Measurements from ENCODE around the gene KXD1.

DNA sequence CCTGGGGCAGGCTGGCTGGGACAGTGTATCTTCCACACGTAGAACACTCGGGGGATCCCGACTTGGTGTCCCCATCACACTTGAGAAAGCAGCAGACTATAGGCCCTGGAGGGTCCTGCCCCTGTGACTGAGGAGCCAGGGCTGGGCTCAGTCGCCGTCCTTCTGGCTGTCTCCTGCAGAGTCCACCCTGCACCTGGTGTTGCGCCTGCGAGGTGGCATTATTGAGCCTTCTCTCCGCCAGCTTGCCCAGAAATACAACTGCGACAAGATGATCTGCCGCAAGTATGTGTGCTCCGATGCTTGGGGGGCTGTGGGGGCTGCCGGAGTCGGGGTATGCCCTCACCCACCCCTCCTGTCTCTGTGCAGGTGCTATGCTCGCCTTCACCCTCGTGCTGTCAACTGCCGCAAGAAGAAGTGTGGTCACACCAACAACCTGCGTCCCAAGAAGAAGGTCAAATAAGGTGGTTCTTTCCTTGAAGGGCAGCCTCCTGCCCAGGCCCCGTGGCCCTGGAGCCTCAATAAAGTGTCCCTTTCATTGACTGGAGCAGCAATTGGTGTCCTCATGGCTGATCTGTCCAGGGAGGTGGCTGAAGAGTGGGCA lies 17.1 kb downstream of the KXD1 start:
- TF ChIP-seq, protein P1, sequence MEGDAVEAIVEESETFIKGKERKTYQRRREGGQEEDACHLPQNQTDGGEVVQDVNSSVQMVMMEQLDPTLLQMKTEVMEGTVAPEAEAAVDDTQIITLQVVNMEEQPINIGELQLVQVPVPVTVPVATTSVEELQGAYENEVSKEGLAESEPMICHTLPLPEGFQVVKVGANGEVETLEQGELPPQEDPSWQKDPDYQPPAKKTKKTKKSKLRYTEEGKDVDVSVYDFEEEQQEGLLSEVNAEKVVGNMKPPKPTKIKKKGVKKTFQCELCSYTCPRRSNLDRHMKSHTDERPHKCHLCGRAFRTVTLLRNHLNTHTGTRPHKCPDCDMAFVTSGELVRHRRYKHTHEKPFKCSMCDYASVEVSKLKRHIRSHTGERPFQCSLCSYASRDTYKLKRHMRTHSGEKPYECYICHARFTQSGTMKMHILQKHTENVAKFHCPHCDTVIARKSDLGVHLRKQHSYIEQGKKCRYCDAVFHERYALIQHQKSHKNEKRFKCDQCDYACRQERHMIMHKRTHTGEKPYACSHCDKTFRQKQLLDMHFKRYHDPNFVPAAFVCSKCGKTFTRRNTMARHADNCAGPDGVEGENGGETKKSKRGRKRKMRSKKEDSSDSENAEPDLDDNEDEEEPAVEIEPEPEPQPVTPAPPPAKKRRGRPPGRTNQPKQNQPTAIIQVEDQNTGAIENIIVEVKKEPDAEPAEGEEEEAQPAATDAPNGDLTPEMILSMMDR (IDR thresholded peaks at IDR 0.05; ENCODE audit: low read depth, low read length, poor library complexity, severe bottlenecking): no peak
- TF ChIP-seq EZH2phosphoT487 (IDR thresholded peaks at IDR 0.05; ENCODE audit: borderline replicate concordance, low read length): no peak
